Fibroblast of skin of left biceps (primary cell): ENCODE measurements around the gene FBXL16.
"Not testable (repeated sequence)": the region's sequence is repeated elsewhere in the genome, so short reads cannot be mapped to it uniquely, and the experiment has no call there.

Experiments
- DNase-seq, 2 experiments: peaks; one replicate each; pipeline ENCODE4 v3.0.0-alpha.2; 2013; ENCODE audit warnings: low read depth in 2 of 2

FBXL16 gene

GRCh38 chr16:692356-693108 is 13.1 kb downstream of the FBXL16 start:
- no peak for DNase-seq

- DNase-seq = not testable (repeated sequence)
Observed at GRCh38 chr16:691242-691641, 14.4 kb downstream of the FBXL16 start.

GRCh38 chr16:689175-689897 is 16.3 kb downstream of the FBXL16 start:
- DNase-seq = no peak

- DNase-seq = no peak
Observed at GRCh38 chr16:687499-687898, 18.1 kb downstream of the FBXL16 start.

GRCh38 chr16:686459-687260 is 18.9 kb downstream of the FBXL16 start:
- DNase-seq = no peak

GRCh38 chr16:685967-686366 is 19.6 kb downstream of the FBXL16 start:
- no peak for DNase-seq

- no peak for DNase-seq
Observed at GRCh38 chr16:684961-685696, 20.5 kb downstream of the FBXL16 start.

- peak; percentile 84 to 85 for DNase-seq
Observed at GRCh38 chr16:684071-684794, 21.4 kb downstream of the FBXL16 start, which contains the start of gene JMJD8. Gene JMJD8 (minus strand): TSS chr16:684334. CDS start chr16:684319, 15 bp downstream.

GRCh38 chr16:683396-684070 is 22.1 kb downstream of the FBXL16 start:
- DNase-seq = no peak

GRCh38 chr16:682493-683395 is 22.9 kb downstream of the FBXL16 start:
- DNase-seq = no peak

- no peak for DNase-seq
Observed at GRCh38 chr16:681746-682427, 23.7 kb downstream of the FBXL16 start.

GRCh38 chr16:680967-681745 is 24.4 kb downstream of the FBXL16 start:
- DNase-seq = no peak

GRCh38 chr16:680625-680945 is 25.0 kb downstream of the FBXL16 start:
- no peak for DNase-seq

GRCh38 chr16:679814-680624 is 25.6 kb downstream of the FBXL16 start, which contains the start of gene STUB1:
Gene STUB1 (plus strand): TSS chr16:680410. CDS start chr16:680526, 116 bp downstream.
- peak; percentile 55 to 56 for DNase-seq

GRCh38 chr16:678858-679813 is 26.5 kb downstream of the FBXL16 start:
- peak; percentile 4 to 8 for DNase-seq
